ENCODE measurements around the gene FAM151A. TPM values are rescaled to one million over a fixed set of nuclear protein-coding genes. Genes with fewer than 3 reads are reported as not detected.

FAM151A gene
- total RNA-seq, 1 experiment from 2014 or later, result not detected

- no peak for DNase-seq (ENCODE audit: low read depth)
These were observed 54.0 kb downstream of the FAM151A start for GRCh38 chr1:54569339-54569738.

GRCh38 chr1:54567961-54568360 lies 55.4 kb downstream of the FAM151A start:
- DNase-seq (ENCODE audit: low read depth), result no peak
- in situ Hi-C loops (cut with HindIII; ENCODE audit: low pct_unique_long_range_greater_than_20kb, low sequenced_read_pairs), result no loop called here

More at GRCh38 chr1:54569339-54569738, 54.0 kb downstream of the FAM151A start:
- in situ Hi-C loops (cut with HindIII; ENCODE audit: low pct_unique_long_range_greater_than_20kb, low sequenced_read_pairs), result no loop called here

GRCh38 chr1:54566438-54567141 lies 56.7 kb downstream of the FAM151A start:
- in situ Hi-C loops (cut with HindIII; ENCODE audit: low pct_unique_long_range_greater_than_20kb, low sequenced_read_pairs), result no loop called here
- DNase-seq (ENCODE audit: low read depth), result no peak

- in situ Hi-C loops (cut with HindIII; ENCODE audit: low pct_unique_long_range_greater_than_20kb, low sequenced_read_pairs), result no loop called here
- DNase-seq (ENCODE audit: low read depth), result no peak
These were observed 58.2 kb downstream of the FAM151A start for GRCh38 chr1:54565113-54565501.

DNA sequence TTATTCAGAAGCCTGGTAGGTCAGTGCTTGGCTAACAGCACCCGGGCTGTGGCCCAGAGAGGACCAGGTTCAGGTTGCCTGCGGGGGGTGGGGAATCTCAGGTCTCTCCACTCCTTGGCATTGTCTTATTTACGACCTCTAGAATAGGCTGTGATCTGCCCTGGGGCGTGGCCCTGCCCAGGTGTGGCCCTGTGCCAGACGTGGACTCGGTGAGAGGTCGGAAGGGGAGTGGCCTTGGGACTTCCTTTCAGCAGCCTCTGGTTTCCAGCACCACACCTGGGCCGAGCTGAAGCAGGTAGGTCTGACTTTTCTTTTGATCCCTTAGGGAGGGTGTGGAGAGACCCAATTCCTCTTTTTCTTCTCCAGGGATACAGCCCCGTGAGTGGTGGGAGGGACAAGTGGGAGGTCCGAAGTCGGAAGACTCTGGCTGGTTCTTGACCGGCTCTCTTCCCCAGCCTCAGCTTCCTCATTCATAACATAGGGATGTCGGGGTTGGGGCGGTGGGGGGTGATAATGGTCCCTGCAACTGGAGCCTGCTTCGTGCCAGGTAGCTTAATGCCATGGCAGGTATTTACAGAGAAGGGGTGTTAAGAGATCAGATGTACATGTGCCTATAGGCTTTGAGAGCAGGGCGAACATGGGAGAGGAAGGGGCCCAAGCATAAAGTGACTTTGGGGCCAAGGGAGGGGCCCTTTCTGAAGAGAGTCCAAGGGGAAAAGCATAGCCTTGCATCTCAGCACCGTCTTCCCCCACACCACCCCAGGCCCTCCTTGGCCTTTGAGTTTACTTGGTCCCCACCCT lies 58.8 kb downstream of the FAM151A start:
- in situ Hi-C loops (cut with HindIII; ENCODE audit: low pct_unique_long_range_greater_than_20kb, low sequenced_read_pairs), result no loop called here

GRCh38 chr1:54559771-54560231 lies 63.5 kb downstream of the FAM151A start:
- in situ Hi-C loops (cut with HindIII; ENCODE audit: low pct_unique_long_range_greater_than_20kb, low sequenced_read_pairs), result no loop called here
- DNase-seq (ENCODE audit: low read depth), result no peak

More for the DNA sequence above, 58.8 kb downstream of the FAM151A start:
- DNase-seq (ENCODE audit: low read depth), result no peak

Other genes with a start within 250 kb of the FAM151A start
- 8.2 and 14.4 TPM in 2 replicates for gene SSBP3, start 217.1 kb downstream of the FAM151A start, total RNA-seq (2014; rRNA removed; shearing (Covaris generic); ENCODE audit: low replicate concordance)
- gene ACOT11, start 75.3 kb downstream of the FAM151A start, total RNA-seq (2014; rRNA removed; shearing (Covaris generic); ENCODE audit: low replicate concordance), result 3.9 and 6.3 TPM in 2 replicates
- not detected in 2 replicates for gene MROH7, start 18.3 kb upstream of the FAM151A start, total RNA-seq (2014; rRNA removed; shearing (Covaris generic); ENCODE audit: low replicate concordance)
- 39.9 and 43.8 TPM in 2 replicates for gene TTC4, start 92.3 kb upstream of the FAM151A start, total RNA-seq (2014; rRNA removed; shearing (Covaris generic); ENCODE audit: low replicate concordance)
- 11.1 and 12.0 TPM in 2 replicates for gene PARS2, start 141.0 kb upstream of the FAM151A start, total RNA-seq (2014; rRNA removed; shearing (Covaris generic); ENCODE audit: low replicate concordance)
- gene TTC22, start 177.8 kb upstream of the FAM151A start, total RNA-seq (2014; rRNA removed; shearing (Covaris generic); ENCODE audit: low replicate concordance), result not detected in 2 replicates

All from Caki2 (cell line).